Iris pigment epithelial cell (primary cell): ENCODE measurements around the gene TMCO2.

Experiments used
- DNase-seq: peaks from one replicate; pipeline ENCODE4 v3.0.0-alpha.2; 2011; ENCODE audit warnings: low read depth

The TMCO2 gene

GRCh38 chr1:40257688-40258444, 10.1 kb downstream of the TMCO2 start, which contains the start of gene ZMPSTE24:
ZMPSTE24 (plus strand) TSS chr1:40258236; CDS start chr1:40258272, 36 bp downstream.
- DNase-seq, result peak; percentile 98

GRCh38 chr1:40258445-40258769, 10.7 kb downstream of the TMCO2 start:
- DNase-seq, result no peak

- peak; percentile 36 for DNase-seq
Observed at GRCh38 chr1:40264354-40264781, 16.6 kb downstream of the TMCO2 start.

DNA sequence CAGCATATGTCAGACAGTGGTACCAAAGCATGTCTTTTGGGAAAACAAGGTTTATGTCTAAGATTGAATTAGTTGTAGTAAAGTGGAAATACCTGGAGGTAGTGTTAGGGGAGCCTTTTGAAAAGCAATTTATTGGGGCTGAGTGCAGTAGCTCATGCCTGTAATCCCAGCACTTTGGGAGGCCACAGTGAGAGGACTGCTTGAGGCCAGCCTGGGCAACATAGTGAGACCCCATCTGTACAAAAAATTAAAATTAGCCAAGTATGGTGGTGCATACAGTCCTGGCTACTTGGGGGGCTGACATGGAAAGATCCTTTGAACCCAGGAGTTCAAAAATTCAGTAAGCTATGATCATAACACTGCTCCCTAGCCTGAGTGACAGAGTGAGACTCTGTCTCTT, 17.6 kb downstream of the TMCO2 start:
- no peak for DNase-seq

DNA sequence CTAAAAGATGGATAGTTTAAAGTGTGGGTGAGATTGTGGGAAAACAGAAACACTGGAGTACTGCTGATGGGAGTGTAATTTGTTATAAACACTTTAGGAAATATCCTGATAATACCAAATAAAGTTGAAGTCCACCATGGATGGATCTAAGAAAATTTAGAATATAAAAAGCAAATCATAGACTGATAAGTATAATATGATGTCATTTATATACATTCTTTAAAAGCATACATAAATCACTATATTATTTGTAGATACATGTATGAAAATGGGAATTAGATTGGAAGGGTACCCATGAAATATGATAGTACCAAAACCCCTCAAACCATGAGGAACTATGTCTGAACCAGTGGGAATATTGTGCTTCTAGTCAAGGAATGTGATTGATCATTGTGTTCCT, 18.2 kb downstream of the TMCO2 start:
- no peak for DNase-seq

GRCh38 chr1:40266786-40267535, 19.2 kb downstream of the TMCO2 start:
- DNase-seq, result no peak

GRCh38 chr1:40267767-40268187, 20.0 kb downstream of the TMCO2 start:
- DNase-seq, result peak; percentile 92

DNA sequence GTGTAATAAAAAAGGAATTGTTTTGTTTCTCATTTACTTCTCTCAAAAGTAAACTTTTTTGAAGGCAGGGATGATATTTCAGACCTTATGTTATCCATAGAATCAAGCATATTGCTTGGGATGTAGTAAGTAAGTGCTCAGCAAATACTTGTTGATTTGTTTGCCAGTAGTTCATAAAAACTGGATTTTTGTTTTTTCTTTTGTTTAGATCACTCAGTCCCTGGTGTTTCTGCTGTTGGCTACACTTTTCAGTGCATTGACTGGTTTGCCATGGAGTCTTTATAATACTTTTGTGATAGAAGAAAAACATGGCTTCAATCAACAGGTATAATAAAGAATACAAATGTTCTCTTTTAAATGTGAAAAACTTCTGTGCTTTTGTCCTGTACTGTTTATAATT, 20.5 kb downstream of the TMCO2 start:
- no peak for DNase-seq

GRCh38 chr1:40270152-40270834, 22.6 kb downstream of the TMCO2 start:
- peak; percentile 34 for DNase-seq

- no peak for DNase-seq
Observed at GRCh38 chr1:40272653-40273213, 25.0 kb downstream of the TMCO2 start.

DNA sequence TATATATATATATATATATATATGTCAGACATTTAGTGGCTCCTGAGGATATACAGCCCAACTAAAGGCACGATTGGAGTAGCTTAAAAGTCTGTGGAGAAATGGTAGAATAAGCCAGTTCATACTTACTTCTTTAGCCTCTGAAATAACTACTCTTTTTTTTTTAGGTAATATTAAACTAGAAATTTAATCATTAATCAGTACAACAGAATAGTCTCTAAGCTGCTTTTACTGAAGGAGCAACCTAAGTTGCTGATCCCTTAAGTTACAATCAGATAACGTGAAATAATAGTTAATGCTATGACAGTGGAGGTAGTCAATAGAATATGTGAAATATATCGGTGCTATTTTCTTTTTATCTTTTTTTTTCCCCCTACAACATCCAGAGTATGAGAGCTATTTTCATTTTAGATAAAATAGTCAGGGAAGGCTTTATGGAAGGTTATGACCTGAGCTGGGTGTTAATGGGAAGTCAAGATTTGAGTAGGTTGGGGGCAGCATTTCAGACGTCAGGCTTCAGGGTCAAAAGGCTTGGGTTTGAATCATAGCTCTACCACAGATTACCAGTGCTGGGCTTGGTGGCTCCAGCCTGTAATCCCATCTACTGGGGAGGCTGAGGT, 25.9 kb downstream of the TMCO2 start:
- no peak for DNase-seq

- DNase-seq, result no peak
Observed at GRCh38 chr1:40274331-40274730, 26.6 kb downstream of the TMCO2 start.

DNA sequence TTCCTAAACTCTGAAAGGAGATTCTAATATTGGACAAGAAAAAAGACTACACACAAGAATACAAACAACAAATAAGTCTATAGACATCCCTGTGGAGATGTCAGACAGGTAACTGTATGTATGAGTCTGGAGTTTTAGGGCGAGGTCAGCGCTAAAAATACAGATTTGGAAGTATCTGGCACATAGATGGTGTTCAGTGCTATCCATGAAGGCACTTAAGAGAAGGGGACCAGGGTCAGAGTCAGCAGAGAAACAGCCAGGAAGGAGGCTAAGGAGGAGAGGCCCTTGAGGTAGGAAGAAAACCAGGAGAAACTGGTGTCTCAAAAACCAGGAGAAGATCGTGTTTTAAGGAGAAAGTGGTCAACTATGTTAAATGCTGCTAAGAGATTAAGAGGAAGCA, 28.4 kb downstream of the TMCO2 start:
- DNase-seq, result no peak

DNA sequence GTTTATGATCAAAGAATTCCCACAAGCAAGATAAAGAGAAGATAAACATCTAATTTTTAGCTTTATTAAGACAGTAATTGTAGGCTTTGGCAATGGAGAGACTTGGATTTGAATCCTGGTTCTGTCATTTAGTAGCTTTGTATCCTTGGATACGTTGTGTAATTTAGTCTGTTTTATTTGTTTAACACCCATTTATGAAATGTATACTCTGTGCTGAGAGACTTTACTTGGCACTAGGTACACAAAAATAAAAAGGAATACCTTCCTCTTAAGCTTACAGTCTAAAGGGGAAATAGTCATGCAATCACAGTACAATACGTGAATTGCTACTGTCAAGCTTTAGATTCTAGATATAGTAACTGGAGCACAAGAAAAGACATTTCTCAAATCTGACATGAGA, 34.1 kb downstream of the TMCO2 start:
- DNase-seq, result no peak

GRCh38 chr1:40291293-40291692, 43.6 kb downstream of the TMCO2 start:
- DNase-seq, result no peak

GRCh38 chr1:40299366-40300248, 51.9 kb downstream of the TMCO2 start:
- no peak for DNase-seq

DNA sequence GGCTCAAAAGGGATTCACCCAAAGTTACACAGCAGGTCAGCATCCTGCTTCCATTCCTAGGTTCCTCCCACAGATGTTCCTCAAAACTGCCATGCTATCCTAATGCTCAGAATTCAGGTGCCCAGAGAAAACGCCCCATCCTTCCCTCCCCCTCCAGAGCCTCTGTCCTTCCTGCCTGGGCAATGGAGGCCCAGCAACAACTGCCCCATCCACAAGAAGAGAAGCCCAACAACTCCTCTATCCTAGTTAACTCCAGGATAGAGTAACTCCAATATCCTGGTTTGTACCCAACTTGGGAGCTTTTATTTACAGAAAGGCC, 52.5 kb downstream of the TMCO2 start:
- DNase-seq, result no peak

DNA sequence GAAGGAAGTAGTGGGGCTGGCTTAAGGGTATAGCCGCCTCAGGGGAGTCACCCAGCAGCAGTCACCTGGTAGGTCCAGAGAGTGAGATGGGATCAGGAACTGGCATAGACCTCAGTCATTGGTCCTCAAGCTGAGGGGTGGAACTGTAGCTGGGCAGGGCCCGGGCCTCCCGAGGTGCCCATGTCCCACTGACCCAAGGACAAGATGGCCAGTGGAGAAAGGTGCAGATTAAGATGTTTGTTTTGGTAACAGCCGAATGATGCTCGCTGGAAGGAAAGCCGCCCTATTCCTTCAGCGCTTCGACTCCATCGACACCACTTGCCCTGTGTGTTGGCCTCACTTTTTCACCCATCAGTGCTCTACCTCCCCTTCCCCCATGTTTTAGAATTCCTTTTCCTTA, 52.9 kb downstream of the TMCO2 start:
- DNase-seq, result no peak

GRCh38 chr1:40301066-40301465, 53.3 kb downstream of the TMCO2 start:
- DNase-seq, result no peak
